ENCODE data around the gene RNF38.

- TF ChIP-seq CTCF (IDR thresholded peaks at IDR 0.05) (no peak), POLR2A (IDR thresholded peaks at IDR 0.05) (no peak)
Measured at GRCh38 chr9:36316611-36317317, 83.3 kb downstream of the RNF38 start.
